Measurements from ENCODE around the gene ZMYND15.

- TF ChIP-seq EZH2 (IDR thresholded peaks at IDR 0.05; ENCODE audit: insufficient read depth, poor library complexity, severe bottlenecking), result no peak
- TF ChIP-seq EZH2phosphoT487 (IDR thresholded peaks at IDR 0.05; ENCODE audit: insufficient read depth, low read depth), result no peak
These were observed 32.0 kb downstream of the ZMYND15 start, which contains the start of gene TM4SF5 for GRCh38 chr17:4771519-4772234.

Data from GM23248 (cell line).